Stimulated activated effector memory CD8-positive, alpha-beta T cell treated with anti-CD3 and anti-CD28 coated beads, Interleukin-12 subunit alpha, Interleukin-12 subunit beta, amount 100 ng/mL, for 72 hours (primary cell): ENCODE data around the gene IL12B.
"Not testable (repeated sequence)": the region's sequence is repeated elsewhere in the genome, so short reads cannot be mapped to it uniquely, and the experiment has no call there.

Experiments
- ATAC-seq: fragments of 150-1000 bp; cut with Tn5 transposase; 2 replicates; pipeline ENCODE4 v1.10.0; 2021
- DNase-seq, 2 donors: peaks; one replicate each; pipeline ENCODE4 v3.0.0; 2021 to 2022; ENCODE audit warnings: low spot score in 2 of 2
- H3K27ac Mint-ChIP-seq: one replicate; pipeline ENCODE4 v1.8.0; 2022; ENCODE audit warnings: mild to moderate bottlenecking, mixed read lengths
- H3K36me3 Mint-ChIP-seq: one replicate; pipeline ENCODE4 v1.8.0; 2022; ENCODE audit warnings: mild to moderate bottlenecking, mixed read lengths
- H3K4me1 Mint-ChIP-seq: one replicate; pipeline ENCODE4 v1.8.0; 2022; ENCODE audit warnings: mixed read lengths
- H3K4me3 Mint-ChIP-seq: one replicate; pipeline ENCODE4 v1.8.0; 2022; ENCODE audit warnings: mild to moderate bottlenecking, mixed read lengths
- H3K9me3 Mint-ChIP-seq: one replicate; pipeline ENCODE4 v1.8.0; 2022; ENCODE audit warnings: mixed read lengths

The IL12B gene

DNA sequence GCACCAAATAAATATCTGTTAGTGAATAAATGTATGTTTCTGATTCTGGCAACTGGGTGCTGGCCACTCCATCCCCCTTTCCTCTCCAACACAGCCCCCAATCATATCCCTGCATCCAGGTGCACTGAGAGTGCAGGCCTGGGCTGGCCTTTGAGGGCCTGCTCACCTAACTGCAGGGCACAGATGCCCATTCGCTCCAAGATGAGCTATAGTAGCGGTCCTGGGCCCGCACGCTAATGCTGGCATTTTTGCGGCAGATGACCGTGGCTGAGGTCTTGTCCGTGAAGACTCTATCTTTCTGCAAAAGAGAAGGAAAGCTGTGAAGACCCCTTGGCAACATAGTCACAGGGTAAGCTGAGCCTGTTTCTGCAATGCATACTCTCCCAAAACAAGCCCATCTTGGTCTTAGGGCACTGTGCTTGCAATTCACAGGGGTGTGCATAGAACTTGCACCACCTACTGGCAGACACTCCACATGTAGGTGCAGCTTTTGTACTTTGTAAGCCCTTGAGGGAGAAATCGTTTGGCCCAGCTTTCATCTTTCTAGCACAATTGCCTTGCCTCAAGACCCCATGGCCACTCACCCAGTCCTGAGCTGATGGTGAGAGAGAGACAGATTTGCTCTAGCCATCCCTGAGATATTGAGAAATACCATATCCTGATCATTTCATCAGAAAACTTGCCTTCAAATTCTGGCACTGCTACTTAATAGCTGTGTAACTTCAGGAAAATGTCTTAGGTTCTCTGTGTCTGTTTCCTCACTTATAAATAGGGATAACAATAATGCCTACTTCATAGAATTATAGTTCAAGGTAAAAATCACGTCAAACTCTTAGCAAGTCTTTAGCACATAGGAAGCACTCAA, 13.5 kb downstream of the IL12B start:
- DNase-seq (no peak), ATAC-seq (peak; percentile 70)
- Mint-ChIP-seq H3K9me3 (no peaks in the 10 kb centered on the region), H3K4me3 (no peak overlapping the region), H3K27ac (no peak overlapping the region), H3K4me1 (no peaks in the 10 kb centered on the region), H3K36me3 (no peaks in the 10 kb centered on the region)

DNA sequence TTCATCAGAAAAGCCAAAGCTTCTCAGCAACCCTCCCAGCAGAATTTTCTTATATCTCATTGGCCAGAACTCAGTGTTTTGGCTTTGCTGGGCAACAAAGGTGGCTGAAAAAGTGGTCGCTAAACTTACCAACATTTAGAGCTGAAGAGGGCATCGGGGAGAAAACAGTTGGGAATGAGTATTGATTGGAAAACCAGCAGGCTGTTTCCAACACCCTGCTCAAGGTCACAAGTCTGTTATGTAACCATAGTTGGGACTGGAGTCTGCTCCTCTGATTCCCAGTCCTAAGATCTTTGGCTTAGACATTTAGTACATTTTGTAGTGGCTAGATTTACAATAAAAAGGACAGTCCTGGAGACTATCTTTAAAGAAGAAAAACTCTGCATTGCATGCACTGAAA, 17.1 kb downstream of the IL12B start:
- H3K36me3 Mint-ChIP-seq = no peaks in the 10 kb centered on the region
- DNase-seq (no peak), ATAC-seq (no peak)
- H3K9me3 Mint-ChIP-seq = no peaks in the 10 kb centered on the region
- H3K4me3 Mint-ChIP-seq = no peak overlapping the region
- H3K4me1 Mint-ChIP-seq = no peaks in the 10 kb centered on the region
- H3K27ac Mint-ChIP-seq = no peak overlapping the region

DNA sequence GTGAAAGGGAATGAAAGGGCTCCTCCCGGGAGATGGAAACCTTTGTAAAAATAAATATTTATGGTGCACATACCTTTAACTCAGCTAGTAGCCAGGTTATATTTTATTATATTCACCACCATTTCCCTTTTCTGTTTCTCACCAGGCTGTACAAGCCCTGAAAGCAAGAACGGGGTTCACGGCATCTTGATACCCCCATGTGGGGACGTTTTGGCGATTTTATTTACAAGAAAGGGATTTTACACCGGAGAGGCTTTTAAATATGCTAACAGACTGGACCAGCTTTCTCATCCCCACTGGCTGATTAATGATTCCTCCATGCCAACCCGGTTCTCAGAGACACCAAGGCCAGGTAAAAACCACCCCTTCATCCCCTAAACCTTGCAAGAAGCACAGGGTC, 19.2 kb downstream of the IL12B start:
- DNase-seq = no peak
- H3K4me3 Mint-ChIP-seq = no peak overlapping the region

DNA sequence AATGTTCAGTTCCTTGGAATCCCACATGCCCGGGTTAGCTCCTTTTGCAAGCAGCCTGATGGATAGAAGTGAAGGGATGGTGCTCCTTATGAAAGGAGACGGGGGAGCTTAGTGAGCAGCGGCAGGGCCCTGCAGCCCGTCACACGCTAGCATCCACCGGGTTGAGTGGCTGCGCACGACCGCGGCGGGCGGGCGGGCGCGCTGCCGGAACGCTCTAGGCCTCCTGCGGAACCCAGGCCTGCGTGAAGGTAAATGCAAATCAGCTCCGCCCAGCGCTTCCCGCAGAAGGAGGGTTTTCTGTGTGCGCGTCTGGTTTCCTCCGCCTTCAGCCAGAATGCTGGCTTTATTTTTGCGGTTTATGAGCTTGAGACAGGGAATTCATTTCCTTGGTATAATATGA, 19.8 kb downstream of the IL12B start:
- Mint-ChIP-seq H3K27ac (no peak overlapping the region), H3K36me3 (no peaks in the 10 kb centered on the region), H3K4me1 (no peaks in the 10 kb centered on the region), H3K4me3 (peak overlapping the region; percentile 7), H3K9me3 (no peaks in the 10 kb centered on the region)
- ATAC-seq (no peak), DNase-seq (no peak)

More for the DNA sequence above, 19.2 kb downstream of the IL12B start:
- no peak for ATAC-seq
- Mint-ChIP-seq H3K4me1 (no peaks in the 10 kb centered on the region), H3K9me3 (no peaks in the 10 kb centered on the region), H3K36me3 (no peaks in the 10 kb centered on the region), H3K27ac (no peak overlapping the region)

DNA sequence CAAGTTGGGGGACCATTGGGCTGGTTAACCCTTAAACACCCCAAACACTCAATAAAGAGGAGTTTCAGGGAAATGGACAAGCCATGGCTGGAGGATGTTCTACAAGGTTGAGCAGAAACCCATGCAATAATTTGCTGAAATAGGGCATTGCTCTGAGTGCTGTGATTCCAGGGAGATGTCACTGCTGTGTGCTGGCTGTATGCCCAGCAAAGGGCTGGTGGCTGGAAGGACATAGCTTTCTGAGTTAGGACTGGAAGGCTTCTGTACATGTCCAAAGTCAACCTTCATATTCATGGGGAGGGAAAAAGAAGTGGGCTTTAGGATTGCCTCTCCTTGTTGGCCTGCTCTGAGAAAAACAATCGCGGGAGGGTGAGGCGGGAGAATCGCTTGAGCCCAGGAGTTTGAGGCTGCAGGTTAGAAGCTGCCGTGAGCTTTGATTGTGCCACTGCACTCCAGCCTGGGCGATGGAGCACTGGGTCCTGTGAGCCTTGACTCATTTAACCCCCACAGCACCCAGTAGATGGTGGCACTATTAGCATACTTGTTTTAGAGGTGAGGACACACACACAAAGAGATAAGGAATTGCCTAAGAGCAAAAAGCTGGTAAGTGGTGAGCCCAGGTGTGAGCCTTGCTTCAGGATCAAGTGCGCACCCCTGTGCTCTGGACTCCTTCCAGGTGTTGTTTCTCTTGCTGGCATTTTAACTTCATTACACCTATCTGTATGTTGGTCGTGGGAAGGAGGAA, 20.4 kb downstream of the IL12B start:
- DNase-seq (no peak), ATAC-seq (no peak)
- no peaks in the 10 kb centered on the region for H3K9me3 Mint-ChIP-seq
- no peaks in the 10 kb centered on the region for H3K36me3 Mint-ChIP-seq
- H3K4me3 Mint-ChIP-seq = no peak overlapping the region
- no peak overlapping the region for H3K27ac Mint-ChIP-seq
- no peaks in the 10 kb centered on the region for H3K4me1 Mint-ChIP-seq

DNA sequence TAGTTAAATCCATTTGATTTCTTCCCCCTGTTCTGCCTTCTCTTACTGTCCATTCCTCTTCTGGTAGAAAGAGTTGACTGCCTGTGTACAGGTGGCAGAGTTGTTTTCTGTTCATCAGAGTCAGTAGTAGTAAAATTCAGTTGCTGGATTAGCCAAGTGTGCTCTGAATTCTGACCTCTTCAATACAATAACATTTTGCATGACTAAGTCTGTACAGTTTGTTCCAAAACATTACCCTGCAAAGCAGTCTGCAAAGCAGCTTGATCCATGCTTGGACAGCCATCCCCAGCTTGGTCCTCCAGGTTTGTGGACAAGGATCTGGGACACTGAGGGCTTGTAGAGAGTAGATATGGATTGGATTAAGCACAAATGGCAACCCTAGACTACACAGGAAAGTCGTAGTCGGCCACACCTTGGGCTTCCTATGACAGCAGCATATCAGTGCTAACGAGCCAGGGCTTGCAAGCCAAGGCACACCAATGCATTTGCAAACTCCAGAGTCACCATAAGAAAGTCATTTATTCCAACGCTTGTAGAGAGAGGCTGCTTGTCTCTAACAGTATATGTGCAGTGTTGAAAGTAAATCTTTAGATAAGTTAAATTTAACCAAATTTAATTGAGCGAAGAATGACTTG, 25.2 kb downstream of the IL12B start:
- ATAC-seq (no peak), DNase-seq (no peak)
- peaks cover 13% of the 10 kb centered on the region for H3K9me3 Mint-ChIP-seq
- no peaks in the 10 kb centered on the region for H3K36me3 Mint-ChIP-seq
- no peaks in the 10 kb centered on the region for H3K4me1 Mint-ChIP-seq
- no peak overlapping the region for H3K27ac Mint-ChIP-seq
- no peak overlapping the region for H3K4me3 Mint-ChIP-seq

DNA sequence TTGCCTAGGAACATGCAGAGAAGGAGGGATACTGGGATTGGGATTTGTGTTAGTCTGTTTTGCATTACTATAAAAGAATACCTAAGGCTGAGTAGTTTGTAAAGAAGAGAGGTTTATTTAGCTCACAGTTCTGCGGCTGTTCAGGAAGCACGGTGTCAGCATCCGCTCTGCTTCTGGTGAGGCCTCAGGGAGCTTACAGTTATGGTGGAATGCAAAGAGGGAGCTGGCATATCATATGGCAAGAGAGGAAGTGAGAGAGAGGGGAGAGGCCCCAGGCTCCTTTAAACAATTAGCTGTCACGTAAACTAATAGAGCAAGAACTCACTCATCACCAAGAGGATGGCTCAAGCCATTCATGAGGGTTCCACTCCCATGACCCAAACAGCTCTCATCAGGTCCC, 27.0 kb downstream of the IL12B start:
- ATAC-seq = no peak
- Mint-ChIP-seq H3K27ac (no peak overlapping the region), H3K4me3 (no peak overlapping the region), H3K4me1 (no peaks in the 10 kb centered on the region), H3K9me3 (peaks cover 19% of the 10 kb centered on the region), H3K36me3 (no peaks in the 10 kb centered on the region)
- no peak for DNase-seq

DNA sequence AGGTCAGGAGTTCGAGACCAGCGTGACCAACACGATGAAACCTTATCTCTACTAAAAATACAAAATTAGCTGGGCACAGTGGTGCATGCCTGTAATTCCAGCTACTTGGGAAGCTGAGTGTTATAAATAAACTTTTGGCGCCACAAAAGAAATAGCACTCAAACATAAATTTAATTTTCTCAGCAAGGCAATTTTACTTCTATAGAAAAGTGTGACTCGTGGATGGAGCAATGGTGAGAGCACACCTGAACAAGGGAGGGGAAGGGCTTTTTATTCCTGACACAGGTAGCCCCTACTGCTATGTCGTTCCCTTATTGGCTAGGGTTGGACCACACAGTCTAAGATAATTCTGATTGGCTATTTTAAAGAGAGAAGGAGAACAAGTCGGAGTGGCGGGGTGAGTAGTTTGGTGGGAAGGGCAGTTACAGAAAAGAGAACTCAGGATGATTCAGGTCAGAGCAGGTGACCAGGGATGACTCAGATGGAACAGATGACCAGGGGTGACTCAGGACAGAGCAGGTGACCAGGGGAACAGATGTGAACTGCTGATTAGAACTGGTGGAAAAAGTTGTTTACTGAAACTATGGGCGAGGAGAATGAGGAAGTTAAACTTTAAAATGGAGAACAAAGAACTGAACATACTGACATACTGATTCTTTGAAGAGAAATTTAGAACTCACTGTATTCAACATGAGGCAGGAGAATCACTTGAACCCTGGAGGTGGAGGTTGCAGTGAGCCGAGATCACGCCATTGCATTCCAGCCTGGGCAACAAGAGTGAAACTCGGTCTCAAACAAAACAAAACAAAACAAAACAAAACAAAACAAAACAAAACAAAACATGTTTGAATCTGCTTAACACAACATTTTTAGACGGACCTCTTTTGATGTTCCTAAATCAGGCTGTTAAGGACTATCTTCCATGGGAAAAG, 28.1 kb downstream of the IL12B start:
- not testable (repeated sequence) for H3K4me3 Mint-ChIP-seq, DNase-seq, H3K4me1 Mint-ChIP-seq, ATAC-seq, H3K27ac Mint-ChIP-seq, H3K36me3 Mint-ChIP-seq
- peaks cover 19% of the 10 kb centered on the region for H3K9me3 Mint-ChIP-seq

DNA sequence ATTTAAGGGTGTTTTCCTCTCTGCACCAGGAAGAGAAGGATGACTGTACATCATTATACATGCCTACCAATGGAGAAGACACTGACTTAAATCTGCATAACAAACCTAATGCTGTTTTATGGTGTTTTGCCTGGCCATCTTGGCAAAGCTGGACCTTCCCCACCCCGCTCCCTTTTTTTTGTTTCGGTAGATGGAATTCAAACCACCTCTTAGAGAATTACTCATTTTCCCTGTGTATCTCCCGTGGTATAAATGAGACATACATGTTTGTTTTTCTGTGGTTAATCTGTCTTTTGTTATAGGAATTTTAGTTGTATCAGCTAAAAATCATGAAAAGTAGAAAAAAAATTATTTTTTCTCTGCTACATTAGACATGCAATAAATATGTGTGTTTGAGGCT, 28.8 kb downstream of the IL12B start:
- no peaks in the 10 kb centered on the region for H3K36me3 Mint-ChIP-seq
- no peaks in the 10 kb centered on the region for H3K4me1 Mint-ChIP-seq

DNA sequence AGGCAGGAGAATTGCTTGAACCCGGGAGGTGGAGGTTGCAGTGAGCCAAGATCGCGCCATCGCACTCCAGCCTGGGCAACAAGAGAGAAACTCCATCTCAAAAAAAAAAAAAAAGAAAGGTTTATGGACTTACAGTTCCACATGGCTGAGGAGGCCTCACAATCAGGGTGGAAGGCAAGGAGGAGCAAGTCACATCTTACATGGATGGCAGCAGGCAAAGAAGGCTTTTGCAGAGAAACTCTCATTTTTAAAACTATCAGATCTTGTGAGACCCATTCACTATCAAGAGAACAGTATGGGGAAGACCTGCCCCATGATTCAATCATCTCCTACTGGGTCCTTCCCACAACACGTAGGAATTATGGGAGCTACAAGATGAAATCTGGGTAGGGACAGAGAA, 33.0 kb downstream of the IL12B start:
- H3K9me3 Mint-ChIP-seq = peaks cover 13% of the 10 kb centered on the region
- not testable (repeated sequence) for H3K36me3 Mint-ChIP-seq, H3K4me1 Mint-ChIP-seq, DNase-seq, H3K4me3 Mint-ChIP-seq, H3K27ac Mint-ChIP-seq, ATAC-seq

More for the DNA sequence above, 28.8 kb downstream of the IL12B start:
- peaks cover 19% of the 10 kb centered on the region for H3K9me3 Mint-ChIP-seq
- DNase-seq = no peak
- no peak for ATAC-seq
- H3K4me3 Mint-ChIP-seq = no peak overlapping the region
- H3K27ac Mint-ChIP-seq = no peak overlapping the region

DNA sequence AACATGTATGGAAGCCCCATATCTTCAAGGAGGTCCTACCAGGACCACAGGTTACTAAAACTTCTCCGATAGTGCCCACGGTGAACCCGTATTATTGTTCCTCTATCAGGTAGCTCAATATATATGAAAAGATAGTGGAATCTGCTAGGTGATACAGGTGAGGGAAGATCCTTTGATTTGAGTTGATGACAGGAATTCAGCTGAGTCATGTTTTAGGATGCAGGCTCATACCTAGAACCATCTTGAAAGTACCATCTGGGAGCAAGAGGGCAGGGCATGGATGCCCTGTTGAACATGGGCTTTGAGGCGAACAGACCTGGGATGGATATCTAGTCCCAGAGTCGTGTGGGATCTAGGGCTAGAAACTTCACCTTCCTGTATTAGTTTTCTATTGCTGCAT, 35.4 kb downstream of the IL12B start:
- Mint-ChIP-seq H3K27ac (no peak overlapping the region), H3K4me1 (no peaks in the 10 kb centered on the region), H3K36me3 (no peaks in the 10 kb centered on the region), H3K9me3 (peaks cover 7% of the 10 kb centered on the region), H3K4me3 (no peak overlapping the region)
- ATAC-seq = no peak
- DNase-seq = no peak

DNA sequence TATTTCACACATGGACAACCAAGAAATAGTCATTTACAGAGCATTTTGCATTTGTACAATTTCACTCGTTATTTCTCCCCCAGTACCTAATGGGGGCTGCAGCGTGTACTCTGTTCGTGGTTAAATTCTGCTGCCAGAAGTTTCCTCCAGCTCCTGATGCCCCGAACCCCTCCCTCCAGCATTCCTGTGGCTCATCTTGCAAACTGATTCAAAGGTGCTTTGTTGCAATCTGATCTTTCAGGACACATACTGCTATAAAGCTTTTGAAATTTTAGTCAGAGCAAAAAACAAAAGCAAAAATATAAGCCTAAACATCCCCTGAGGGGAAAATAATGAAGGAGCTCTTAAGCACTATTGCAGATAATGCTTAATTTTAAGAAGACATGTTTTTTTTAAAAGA, 39.5 kb downstream of the IL12B start:
- no peak for ATAC-seq

DNA sequence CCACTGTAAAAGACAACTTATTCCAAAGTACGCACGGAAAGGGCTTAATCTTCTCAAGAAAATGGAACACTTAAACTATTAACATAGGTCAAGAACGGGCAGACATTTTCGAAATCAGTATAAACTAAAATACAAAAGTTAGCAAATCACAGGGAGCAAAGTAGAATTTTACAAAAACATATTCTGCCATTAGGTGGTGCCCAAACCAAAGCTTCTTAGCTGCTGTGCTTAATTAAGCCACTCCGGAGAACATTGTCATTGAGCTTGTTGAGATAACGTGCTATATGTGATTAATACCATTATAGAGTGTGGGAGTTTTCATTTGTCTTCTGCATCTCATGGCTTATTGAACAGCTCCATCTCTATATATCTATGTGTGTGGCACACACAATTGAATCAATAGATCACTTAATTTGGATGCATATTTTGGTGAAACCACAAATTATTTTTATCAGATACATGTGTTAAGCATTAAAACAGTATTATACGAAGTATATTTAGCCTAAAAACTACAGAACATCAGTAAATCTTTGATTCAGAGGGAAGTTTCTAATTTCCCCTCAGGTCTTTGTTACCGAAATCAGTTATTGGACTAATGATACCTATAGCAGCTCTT, 43.8 kb downstream of the IL12B start:
- Mint-ChIP-seq H3K27ac (no peak overlapping the region), H3K36me3 (peaks cover 36% of the 10 kb centered on the region), H3K4me1 (no peaks in the 10 kb centered on the region), H3K9me3 (no peaks in the 10 kb centered on the region), H3K4me3 (no peak overlapping the region)
- ATAC-seq (peak; percentile 26), DNase-seq (no peak)

More for the DNA sequence above, 39.5 kb downstream of the IL12B start:
- Mint-ChIP-seq H3K4me1 (no peaks in the 10 kb centered on the region), H3K9me3 (no peaks in the 10 kb centered on the region), H3K36me3 (no peaks in the 10 kb centered on the region), H3K4me3 (no peak overlapping the region), H3K27ac (no peak overlapping the region)
- no peak for DNase-seq

DNA sequence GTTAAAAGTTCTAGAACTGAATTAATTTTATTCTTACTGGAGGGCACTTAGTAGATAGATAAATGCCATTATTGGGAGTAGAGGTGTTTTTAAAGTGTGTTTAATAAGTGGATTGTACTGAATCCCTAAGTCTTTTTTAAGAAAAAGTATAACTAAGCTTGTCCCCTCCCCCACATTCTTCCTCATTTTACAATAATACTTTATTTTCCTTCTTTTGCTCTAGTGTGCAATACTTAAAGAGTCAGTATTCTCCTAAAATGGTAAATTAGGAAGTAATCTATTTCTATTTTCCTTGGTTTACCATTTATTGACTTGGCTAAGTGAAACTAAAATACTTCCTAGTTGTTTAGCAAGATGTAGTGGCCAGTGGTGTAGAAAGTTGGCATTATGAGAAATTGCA, 55.6 kb downstream of the IL12B start:
- Mint-ChIP-seq H3K4me1 (no peaks in the 10 kb centered on the region), H3K36me3 (peaks cover 98% of the 10 kb centered on the region), H3K9me3 (no peaks in the 10 kb centered on the region), H3K27ac (no peak overlapping the region), H3K4me3 (no peak overlapping the region)
- no peak for DNase-seq
- ATAC-seq = no peak
